Measurements from ENCODE around the gene TFPT.
"Not testable (repeated sequence)": the region's sequence is repeated elsewhere in the genome, so short reads cannot be mapped to it uniquely, and the experiment has no call there.

TFPT gene

DNA sequence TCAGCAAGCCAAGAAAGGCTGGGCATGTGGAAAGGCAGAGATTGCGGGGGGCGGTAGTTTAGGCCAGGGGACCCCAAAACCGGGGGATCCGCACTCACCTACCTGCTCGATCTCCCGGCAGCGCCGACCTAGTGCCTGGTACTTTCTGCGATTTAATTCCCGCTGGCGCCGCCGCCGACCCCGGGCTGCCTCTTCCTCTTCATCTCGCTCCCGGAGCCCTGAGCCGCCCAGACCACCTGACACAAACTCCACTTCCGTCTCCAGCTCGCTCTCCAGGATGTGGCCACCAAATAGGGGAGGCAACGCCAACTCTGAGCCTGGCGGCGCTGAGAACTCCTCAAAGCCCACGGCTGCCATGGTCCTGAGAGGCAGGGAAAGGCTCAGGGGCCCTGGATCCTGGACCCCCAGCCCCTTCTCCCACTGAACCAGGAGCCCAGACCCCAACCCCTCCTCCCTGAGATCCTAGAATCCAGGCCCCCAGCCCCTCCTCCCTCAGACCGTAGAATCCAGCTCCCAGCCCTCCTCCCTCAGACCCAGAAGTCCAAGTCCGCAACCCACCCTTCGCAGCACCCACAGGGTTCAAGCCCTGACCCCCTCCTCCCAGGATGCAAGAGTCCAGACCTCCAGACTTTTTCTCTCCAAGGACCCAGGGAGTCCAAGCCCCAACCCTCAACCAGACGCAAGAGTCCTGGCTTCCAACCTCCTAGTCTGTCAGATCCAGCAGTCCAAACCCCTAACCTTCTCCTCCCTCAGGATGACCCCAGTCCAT is 933 bp downstream of the TFPT start:
- DNase-seq = peak; percentile 86

- no peak for DNase-seq
These were observed 5.8 kb downstream of the TFPT start for GRCh38 chr19:54109651-54110050.

- no peak for DNase-seq
These were observed 7.0 kb downstream of the TFPT start for GRCh38 chr19:54108496-54108895.

GRCh38 chr19:54107876-54108490 is 7.5 kb downstream of the TFPT start:
- no peak for DNase-seq

DNA sequence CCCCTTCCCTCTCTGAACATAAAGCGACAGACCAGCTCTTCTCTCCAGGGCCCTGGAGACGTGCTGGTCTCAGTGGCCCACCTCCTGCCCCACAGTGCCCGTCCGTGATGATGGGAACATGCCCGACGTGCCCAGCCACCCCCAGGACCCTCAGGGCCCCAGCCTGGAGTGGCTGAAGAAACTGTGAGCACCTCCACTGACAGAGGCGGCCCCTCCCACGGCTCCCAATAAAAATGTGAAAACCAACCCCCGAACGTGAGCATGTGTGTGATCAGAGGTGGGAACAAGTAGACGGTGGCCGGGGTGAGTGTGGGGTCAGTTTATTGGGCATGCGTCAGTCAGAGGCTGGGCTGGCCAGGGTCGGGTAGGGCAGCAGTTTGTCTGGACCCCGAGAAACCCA is 8.7 kb downstream of the TFPT start:
- no peak for DNase-seq

DNA sequence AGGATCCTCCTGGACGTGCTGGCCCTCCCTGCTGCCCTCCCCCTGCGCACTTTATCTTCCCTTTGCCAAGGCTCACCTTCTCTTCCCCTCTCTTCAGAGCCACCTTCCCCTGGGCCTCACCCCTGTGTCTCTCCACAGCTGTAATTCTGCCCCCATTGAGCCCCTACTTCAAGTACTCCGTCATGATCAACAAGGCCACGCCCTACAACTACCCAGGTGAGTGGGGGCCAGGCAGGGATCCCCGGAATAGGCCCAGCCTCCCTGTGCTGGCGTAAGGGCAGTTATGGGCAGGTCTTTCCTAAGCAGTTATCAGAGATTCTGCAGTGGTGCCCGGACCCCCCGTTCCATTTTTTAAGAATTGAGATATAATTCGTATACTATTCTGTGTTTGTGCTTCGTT is 9.7 kb downstream of the TFPT start:
- no peak for DNase-seq

DNA sequence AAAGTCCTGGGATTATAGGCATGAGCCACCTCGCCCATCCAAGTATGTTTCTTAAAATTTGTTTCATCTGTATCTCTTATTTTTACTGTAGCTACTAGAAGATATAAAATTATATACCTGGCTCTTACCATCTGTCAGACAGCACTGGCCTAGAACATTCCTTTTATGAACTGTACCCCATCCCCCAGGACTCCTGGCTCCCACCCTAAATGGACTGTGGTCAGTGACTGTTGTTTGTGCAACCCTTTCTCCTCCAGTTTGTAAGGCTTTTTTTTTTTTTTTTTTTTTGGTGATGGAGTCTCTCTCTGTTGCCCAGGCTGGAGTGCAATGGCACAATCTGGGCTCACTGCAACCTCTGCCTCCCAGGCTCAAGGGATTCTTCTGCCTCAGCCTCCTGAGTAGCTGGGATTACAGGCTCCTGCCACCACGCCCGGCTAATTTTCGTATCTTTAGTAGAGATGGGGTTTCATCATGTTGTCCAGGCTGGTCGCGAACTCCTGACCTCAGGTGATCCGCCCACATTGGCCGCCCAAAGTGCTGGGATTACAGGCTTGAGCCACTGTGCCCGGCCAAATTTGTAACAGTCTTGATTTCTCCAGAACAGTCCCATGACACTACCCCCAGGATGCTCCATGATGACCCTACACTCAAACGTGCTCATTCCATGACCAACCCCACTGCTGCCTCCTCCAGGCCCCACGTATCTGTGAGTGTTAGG is 10.3 kb downstream of the TFPT start:
- no peak for DNase-seq

DNA sequence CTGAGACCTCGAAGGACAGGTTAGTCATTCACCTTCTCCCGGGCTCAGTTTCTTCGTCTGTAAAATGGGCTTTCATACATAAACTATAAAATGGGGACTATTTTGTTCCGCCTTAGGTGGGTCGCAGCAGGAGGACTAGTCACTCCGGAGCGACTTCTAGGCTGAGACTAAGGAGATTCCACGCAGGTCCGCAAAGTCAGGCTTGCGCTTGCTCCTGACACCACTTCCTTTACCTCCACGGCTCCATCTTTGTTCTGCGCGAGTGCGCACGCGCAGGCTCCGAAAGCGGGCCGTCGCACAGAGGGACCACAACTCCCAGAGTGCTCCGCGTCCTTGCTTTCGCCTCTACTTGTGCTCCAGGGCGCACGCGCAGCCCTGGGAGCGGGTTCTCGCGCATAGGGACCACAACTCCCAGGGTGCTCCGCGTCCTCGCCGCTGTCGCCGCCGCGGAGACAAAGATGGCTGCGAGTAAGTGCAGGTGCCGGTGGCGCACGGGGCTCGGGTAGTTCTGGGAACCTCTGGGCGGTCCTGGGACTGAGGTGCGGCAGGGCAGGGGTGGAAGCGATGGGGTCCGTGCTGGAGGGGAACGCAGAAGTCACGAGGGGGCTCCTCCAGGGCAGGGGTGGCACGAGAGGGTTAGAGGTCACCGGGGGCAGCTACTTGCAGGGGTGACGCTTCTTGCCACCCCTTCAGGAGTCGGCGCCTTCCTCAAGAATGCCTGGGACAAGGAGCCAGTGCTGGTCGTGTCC is 12.9 kb downstream of the TFPT start, which contains the start of gene NDUFA3:
Gene NDUFA3, plus strand, starts transcription at position 435 of the 749 bp plus-strand sequence. Its CDS starts 24 bp downstream, at position 459.
- peak; percentile 99 for DNase-seq

GRCh38 chr19:54100561-54100960 is 14.9 kb downstream of the TFPT start, which contains the start of gene OSCAR:
Gene OSCAR, minus strand, starts transcription at chr19:54100803. Its CDS starts 11 bp downstream, at chr19:54100792.
- DNase-seq = peak; percentile 52

- DNase-seq = not testable (repeated sequence)
These were observed 15.6 kb downstream of the TFPT start for GRCh38 chr19:54099903-54100255.

- no peak for DNase-seq
These were observed 16.1 kb downstream of the TFPT start for GRCh38 chr19:54099190-54099902.

GRCh38 chr19:54096617-54097106 is 18.8 kb downstream of the TFPT start:
- DNase-seq = peak; percentile 59

GRCh38 chr19:54095859-54096616 is 19.4 kb downstream of the TFPT start:
- DNase-seq = peak; percentile 70

GRCh38 chr19:54095136-54095858 is 20.2 kb downstream of the TFPT start:
- DNase-seq = no peak

DNA sequence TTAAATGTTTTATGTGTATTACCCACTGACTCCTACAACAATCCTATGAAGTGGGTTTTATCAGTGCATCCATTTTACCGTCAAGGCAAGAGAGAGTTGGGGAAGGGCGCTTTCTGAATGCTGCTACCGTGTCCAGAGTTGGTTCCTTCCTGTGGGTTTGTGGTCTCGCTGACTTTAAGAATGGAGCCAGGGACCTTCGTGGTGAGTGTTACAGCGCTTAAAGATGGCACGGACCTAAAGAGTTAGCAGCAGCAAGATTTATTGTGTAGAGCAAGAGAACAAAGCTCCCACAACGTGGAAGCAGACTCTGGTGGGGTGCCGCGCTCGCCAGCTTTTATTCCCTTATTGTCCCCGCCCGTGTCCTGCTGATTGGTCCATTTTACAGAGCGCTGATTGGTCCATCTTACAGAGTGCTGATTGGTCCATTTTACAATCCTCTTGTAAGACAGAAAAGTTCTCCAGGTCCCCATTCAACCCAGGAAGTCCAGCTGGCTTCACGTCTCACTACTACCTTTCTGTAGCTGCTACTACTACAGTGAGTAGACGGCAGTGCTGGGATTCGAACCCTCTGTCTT is 20.9 kb downstream of the TFPT start:
- peak; percentile 56 for DNase-seq

DNA sequence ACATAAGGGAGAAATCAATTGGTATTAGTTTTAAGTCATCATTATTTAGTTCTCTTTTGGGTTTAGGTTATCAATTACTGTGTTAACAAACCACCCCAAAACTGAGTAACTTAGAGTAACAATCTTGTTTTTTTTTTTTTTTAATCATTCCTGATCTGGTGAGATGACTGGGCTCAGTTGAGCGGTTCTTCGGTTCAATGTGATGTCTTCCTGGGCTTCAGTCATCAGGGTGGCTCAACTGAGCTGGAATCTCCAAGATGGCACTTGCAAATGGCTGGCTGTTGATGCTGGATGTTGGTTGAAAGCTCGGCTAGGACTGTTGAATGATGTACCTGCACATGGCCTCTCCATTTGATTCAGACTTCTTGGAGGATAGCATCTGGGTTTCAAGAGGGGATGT is 31.0 kb downstream of the TFPT start:
- DNase-seq = no peak

- DNase-seq = no peak
These were observed 34.4 kb downstream of the TFPT start, which contains the start of gene TARM1 for GRCh38 chr19:54081032-54081431. Gene TARM1, minus strand, starts transcription at chr19:54081365. Its CDS starts 25 bp downstream, at chr19:54081340.

GRCh38 chr19:54077334-54077733 is 38.1 kb downstream of the TFPT start:
- peak; percentile 67 for DNase-seq

GRCh38 chr19:54074851-54075250 is 40.6 kb downstream of the TFPT start:
- no peak for DNase-seq

- DNase-seq = no peak
These were observed 41.6 kb downstream of the TFPT start for GRCh38 chr19:54073829-54074228.

Data from hematopoietic multipotent progenitor cell treated with erythropoietin and hydrocortisone succinate and interleukin-3 and kit ligand, for 4 days (in vitro differentiated cells).